Measurements from ENCODE around the gene PGM5. TPM values are rescaled to one million over a fixed set of nuclear protein-coding genes. Genes with fewer than 3 reads are reported as not detected.
"Not testable (repeated sequence)": the region's sequence is repeated elsewhere in the genome, so short reads cannot be mapped to it uniquely, and the experiment has no call there.

The PGM5 gene
- not detected in 2 replicates for total RNA-seq (2014; rRNA removed; shearing (Covaris generic))
- not detected in 2 replicates for total RNA-seq (2022)
- percentile 2 among the genes with signal in this experiment for Bru-seq, nascent RNA
- percentile 3 among the genes with signal in this experiment for BruChase-seq, experiment 1, labeled RNA remaining after a 6-hour chase
- percentile 1 among the genes with signal in this experiment for BruChase-seq, experiment 2, labeled RNA remaining after a 2-hour chase
- long read RNA-seq = 0 reads

DNA sequence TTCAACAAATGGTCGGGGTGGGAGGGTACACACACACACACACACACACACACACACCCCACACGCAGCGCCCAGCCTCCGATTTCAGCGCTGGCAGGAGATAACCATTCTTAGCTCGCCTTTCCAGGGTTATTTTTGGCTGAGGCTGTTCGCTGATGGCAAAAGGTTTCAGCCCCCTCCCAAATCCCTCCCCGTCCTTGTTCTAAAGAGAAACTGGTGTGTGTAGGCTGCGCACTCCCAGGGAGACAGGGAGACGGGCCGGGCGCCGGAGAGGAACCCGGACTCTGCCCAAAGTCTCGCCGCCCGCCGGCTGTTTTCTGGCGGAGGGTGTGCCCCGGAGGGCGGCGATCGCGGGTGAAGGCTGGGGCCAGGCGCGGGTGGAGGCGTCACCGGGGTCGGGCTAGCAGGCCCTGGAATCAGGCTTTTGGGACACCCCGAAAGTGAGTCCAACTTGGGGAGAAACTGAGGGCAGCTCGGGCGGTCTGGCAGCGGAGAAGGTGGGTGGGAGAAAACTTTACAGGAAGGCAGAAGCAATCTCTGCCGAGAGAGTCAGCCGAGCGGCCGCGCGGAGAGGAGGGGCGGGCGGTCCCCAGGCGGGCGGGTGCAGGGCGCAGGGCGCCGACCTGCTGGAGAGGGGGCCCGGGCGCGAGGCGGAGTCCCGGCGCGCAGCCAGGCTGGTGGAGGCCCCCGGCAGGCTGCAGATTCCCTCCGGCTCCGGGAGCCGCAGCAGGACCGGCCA, at the start of gene PGM5:
Gene PGM5, plus strand, starts transcription at position 232 of the 739 bp plus-strand sequence. CDS start 517 bp downstream, outside the sequence.
- BruUV-seq (replicated peaks); intact Hi-C loops (cut with micrococcal nuclease; ENCODE audit: unreplicated experiment); H3K79me2 ChIP-seq (ENCODE audit: insufficient read depth, low read depth, low read length); H3K9me2 ChIP-seq (ENCODE audit: insufficient read depth, low read length); DNase-seq (ENCODE audit: low spot score); POLR2A ChIA-PET; H3K4me2 ChIP-seq (ENCODE audit: low read length); H4K20me1 ChIP-seq (ENCODE audit: insufficient read depth, low read length); H3K36me3 ChIP-seq (ENCODE audit: insufficient read depth, low read length); H3K4me3 ChIP-seq (ENCODE audit: low read depth, low read length, poor library complexity, severe bottlenecking); H2AFZ ChIP-seq (ENCODE audit: low read length); H3K27ac ChIP-seq (ENCODE audit: low read depth, low read length, poor library complexity, severe bottlenecking); H3K4me1 ChIP-seq (ENCODE audit: insufficient read depth, low read length, poor library complexity, severe bottlenecking); CTCF ChIA-PET (ENCODE audit: unreplicated experiment); H3K9me3 ChIP-seq (ENCODE audit: low read length): not testable (repeated sequence)

- H3K4me3 ChIP-seq (ENCODE audit: low read depth, low read length, poor library complexity, severe bottlenecking); H3K79me2 ChIP-seq (ENCODE audit: insufficient read depth, low read depth, low read length); H4K20me1 ChIP-seq (ENCODE audit: insufficient read depth, low read length); H3K9me2 ChIP-seq (ENCODE audit: insufficient read depth, low read length); DNase-seq (ENCODE audit: low spot score); H2AFZ ChIP-seq (ENCODE audit: low read length); H3K36me3 ChIP-seq (ENCODE audit: insufficient read depth, low read length); H3K27ac ChIP-seq (ENCODE audit: low read depth, low read length, poor library complexity, severe bottlenecking); CTCF ChIA-PET (ENCODE audit: unreplicated experiment); H3K4me2 ChIP-seq (ENCODE audit: low read length); BruUV-seq (replicated peaks); H3K9me3 ChIP-seq (ENCODE audit: low read length); intact Hi-C loops (cut with micrococcal nuclease; ENCODE audit: unreplicated experiment); H3K4me1 ChIP-seq (ENCODE audit: insufficient read depth, low read length, poor library complexity, severe bottlenecking); POLR2A ChIA-PET: not testable (repeated sequence)
Observed at GRCh38 chr9:68307127-68307526, 49.3 kb upstream of the PGM5 start.

GRCh38 chr9:68307654-68308053, 48.8 kb upstream of the PGM5 start:
- H3K4me2 ChIP-seq (ENCODE audit: low read length); H4K20me1 ChIP-seq (ENCODE audit: insufficient read depth, low read length); DNase-seq (ENCODE audit: low spot score); POLR2A ChIA-PET; H3K9me3 ChIP-seq (ENCODE audit: low read length); H3K4me3 ChIP-seq (ENCODE audit: low read depth, low read length, poor library complexity, severe bottlenecking); intact Hi-C loops (cut with micrococcal nuclease; ENCODE audit: unreplicated experiment); H3K36me3 ChIP-seq (ENCODE audit: insufficient read depth, low read length); H3K4me1 ChIP-seq (ENCODE audit: insufficient read depth, low read length, poor library complexity, severe bottlenecking); CTCF ChIA-PET (ENCODE audit: unreplicated experiment); H3K79me2 ChIP-seq (ENCODE audit: insufficient read depth, low read depth, low read length); H3K27ac ChIP-seq (ENCODE audit: low read depth, low read length, poor library complexity, severe bottlenecking); H2AFZ ChIP-seq (ENCODE audit: low read length); BruUV-seq (replicated peaks); H3K9me2 ChIP-seq (ENCODE audit: insufficient read depth, low read length): not testable (repeated sequence)

DNA sequence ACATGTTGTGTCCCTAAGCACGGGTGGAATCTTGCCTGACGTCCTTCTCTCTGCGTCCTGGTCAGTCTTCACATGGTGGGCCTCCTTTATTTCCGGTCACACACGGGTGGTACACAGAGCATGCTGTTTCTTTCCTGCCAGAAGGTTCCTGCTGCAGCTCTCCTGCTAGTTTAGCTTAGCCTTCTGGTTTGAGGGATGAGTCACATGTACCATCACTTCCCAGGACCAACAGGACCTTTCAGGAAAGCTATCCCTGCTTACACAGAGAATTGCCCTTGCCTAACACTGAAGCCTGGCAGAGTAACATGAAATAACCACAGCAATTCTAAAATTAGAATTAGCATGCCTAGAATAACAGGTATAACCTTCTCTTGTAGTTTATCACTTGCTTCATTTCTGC, 45.2 kb upstream of the PGM5 start:
- H3K4me1 ChIP-seq (ENCODE audit: insufficient read depth, low read length, poor library complexity, severe bottlenecking); H2AFZ ChIP-seq (ENCODE audit: low read length); H3K4me2 ChIP-seq (ENCODE audit: low read length); H3K9me2 ChIP-seq (ENCODE audit: insufficient read depth, low read length); H3K4me3 ChIP-seq (ENCODE audit: low read depth, low read length, poor library complexity, severe bottlenecking); H3K27ac ChIP-seq (ENCODE audit: low read depth, low read length, poor library complexity, severe bottlenecking); CTCF ChIA-PET (ENCODE audit: unreplicated experiment); H3K9me3 ChIP-seq (ENCODE audit: low read length); H3K36me3 ChIP-seq (ENCODE audit: insufficient read depth, low read length); H3K79me2 ChIP-seq (ENCODE audit: insufficient read depth, low read depth, low read length); BruUV-seq (replicated peaks); intact Hi-C loops (cut with micrococcal nuclease; ENCODE audit: unreplicated experiment); POLR2A ChIA-PET; H4K20me1 ChIP-seq (ENCODE audit: insufficient read depth, low read length); DNase-seq (ENCODE audit: low spot score): not testable (repeated sequence)

DNA sequence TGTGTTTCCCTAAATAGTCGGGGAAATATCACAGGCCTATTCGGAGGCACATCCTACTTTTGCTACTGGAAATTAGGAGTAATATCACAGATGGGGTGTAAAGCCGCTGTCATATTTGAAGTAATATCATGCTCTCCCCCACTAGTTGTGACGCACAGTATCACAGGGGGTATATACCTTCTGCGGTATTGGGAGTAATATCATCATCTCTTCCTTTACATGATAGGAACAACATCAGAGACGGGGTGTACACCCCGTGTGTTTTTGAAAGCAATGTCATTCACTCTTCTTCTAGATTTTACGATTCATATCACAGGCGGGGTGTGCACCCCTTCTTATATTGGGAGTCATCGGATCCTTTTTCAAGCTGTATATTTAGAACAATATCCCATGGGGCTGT, 38.2 kb upstream of the PGM5 start:
- H3K9me3 ChIP-seq (ENCODE audit: low read length); H3K4me1 ChIP-seq (ENCODE audit: insufficient read depth, low read length, poor library complexity, severe bottlenecking); H3K36me3 ChIP-seq (ENCODE audit: insufficient read depth, low read length); H3K27ac ChIP-seq (ENCODE audit: low read depth, low read length, poor library complexity, severe bottlenecking); CTCF ChIA-PET (ENCODE audit: unreplicated experiment); DNase-seq (ENCODE audit: low spot score); H3K4me2 ChIP-seq (ENCODE audit: low read length); H3K9me2 ChIP-seq (ENCODE audit: insufficient read depth, low read length); H3K79me2 ChIP-seq (ENCODE audit: insufficient read depth, low read depth, low read length); intact Hi-C loops (cut with micrococcal nuclease; ENCODE audit: unreplicated experiment); BruUV-seq (replicated peaks); H4K20me1 ChIP-seq (ENCODE audit: insufficient read depth, low read length); POLR2A ChIA-PET; H3K4me3 ChIP-seq (ENCODE audit: low read depth, low read length, poor library complexity, severe bottlenecking); H2AFZ ChIP-seq (ENCODE audit: low read length): not testable (repeated sequence)

DNA sequence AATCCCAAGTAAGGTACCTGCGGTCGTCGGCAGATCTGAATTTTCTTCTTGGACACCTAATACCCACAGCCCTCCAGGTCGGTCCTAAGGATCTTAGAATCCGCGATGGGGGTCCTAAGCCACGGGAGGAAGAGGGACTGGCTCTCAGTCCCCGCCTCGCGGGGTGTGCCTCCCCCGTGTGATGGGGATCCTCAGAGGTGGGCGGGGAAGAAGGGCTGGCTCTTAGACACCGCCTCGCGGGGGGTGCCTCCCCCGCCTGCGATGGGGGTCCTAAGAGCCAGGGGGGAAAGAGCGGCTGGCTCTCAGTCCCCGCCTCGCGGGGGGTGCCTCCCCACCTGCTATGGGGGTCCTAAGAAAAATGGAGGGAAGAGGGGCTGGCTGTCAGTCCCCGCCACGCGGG, 32.7 kb upstream of the PGM5 start:
- H3K36me3 ChIP-seq (ENCODE audit: insufficient read depth, low read length); BruUV-seq (replicated peaks); H3K9me3 ChIP-seq (ENCODE audit: low read length); H2AFZ ChIP-seq (ENCODE audit: low read length); intact Hi-C loops (cut with micrococcal nuclease; ENCODE audit: unreplicated experiment); CTCF ChIA-PET (ENCODE audit: unreplicated experiment); H3K27ac ChIP-seq (ENCODE audit: low read depth, low read length, poor library complexity, severe bottlenecking); DNase-seq (ENCODE audit: low spot score); POLR2A ChIA-PET; H3K9me2 ChIP-seq (ENCODE audit: insufficient read depth, low read length); H3K4me3 ChIP-seq (ENCODE audit: low read depth, low read length, poor library complexity, severe bottlenecking); H3K79me2 ChIP-seq (ENCODE audit: insufficient read depth, low read depth, low read length); H3K4me1 ChIP-seq (ENCODE audit: insufficient read depth, low read length, poor library complexity, severe bottlenecking); H3K4me2 ChIP-seq (ENCODE audit: low read length); H4K20me1 ChIP-seq (ENCODE audit: insufficient read depth, low read length): not testable (repeated sequence)
